PC-9 (cell line): ENCODE measurements around the gene CADPS2.

Experiments used
- EZH2 ChIP-seq: fragments of 200-600 bp; sonication (generic); IDR thresholded peaks from 2 replicates; pipeline ENCODE4 v1.8.0; 2017; ENCODE audit warnings: antibody characterized with exemption, low read depth
- TF ChIP-seq, protein P1 (sequence below): fragments of 200-600 bp; sonication (generic); conservative IDR thresholded peaks from 2 replicates; pipeline ENCODE4 v1.6.1; 2017; ENCODE audit warnings: mixed run types, antibody characterized with exemption, mild to moderate bottlenecking, moderate library complexity

DNA sequence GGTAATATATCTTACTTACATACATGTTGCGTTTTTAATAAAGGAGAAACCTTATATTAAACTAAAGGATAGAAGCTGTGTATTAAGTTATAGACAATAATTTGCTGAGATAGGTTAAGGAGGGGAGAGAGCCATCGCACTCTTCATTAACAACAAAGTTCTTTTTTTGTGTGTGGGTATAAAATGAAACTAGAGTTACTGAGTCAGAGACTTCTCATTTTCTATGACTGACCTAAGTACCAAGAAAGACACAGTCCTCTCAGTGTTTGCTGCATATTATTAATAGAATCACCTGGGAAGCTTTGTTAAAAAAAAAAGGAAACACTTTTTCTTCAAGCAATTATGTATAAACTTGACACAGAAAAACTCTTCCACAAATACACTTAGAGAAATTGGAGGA lies 613.1 kb downstream of the CADPS2 start:
- no peak for TF ChIP-seq EZH2
- TF ChIP-seq, protein P1, sequence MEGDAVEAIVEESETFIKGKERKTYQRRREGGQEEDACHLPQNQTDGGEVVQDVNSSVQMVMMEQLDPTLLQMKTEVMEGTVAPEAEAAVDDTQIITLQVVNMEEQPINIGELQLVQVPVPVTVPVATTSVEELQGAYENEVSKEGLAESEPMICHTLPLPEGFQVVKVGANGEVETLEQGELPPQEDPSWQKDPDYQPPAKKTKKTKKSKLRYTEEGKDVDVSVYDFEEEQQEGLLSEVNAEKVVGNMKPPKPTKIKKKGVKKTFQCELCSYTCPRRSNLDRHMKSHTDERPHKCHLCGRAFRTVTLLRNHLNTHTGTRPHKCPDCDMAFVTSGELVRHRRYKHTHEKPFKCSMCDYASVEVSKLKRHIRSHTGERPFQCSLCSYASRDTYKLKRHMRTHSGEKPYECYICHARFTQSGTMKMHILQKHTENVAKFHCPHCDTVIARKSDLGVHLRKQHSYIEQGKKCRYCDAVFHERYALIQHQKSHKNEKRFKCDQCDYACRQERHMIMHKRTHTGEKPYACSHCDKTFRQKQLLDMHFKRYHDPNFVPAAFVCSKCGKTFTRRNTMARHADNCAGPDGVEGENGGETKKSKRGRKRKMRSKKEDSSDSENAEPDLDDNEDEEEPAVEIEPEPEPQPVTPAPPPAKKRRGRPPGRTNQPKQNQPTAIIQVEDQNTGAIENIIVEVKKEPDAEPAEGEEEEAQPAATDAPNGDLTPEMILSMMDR = no peak
